Vagina (tissue), 2 donors: Measurements from ENCODE around the gene CXCL9. TPM values are rescaled to one million over a fixed set of nuclear protein-coding genes. Genes with fewer than 3 reads are reported as not detected.

ENCODE experiments used
- DNase-seq, 2 donors: peaks; one replicate each; pipeline ENCODE4 v3.0.0-alpha.2; 2017; ENCODE audit errors: extremely low spot score in 2 of 2
- H3K27ac ChIP-seq: fragments of 200-600 bp; sonication (generic); one replicate; pipeline ENCODE4 v1.5.1; 2019
- H3K27me3 ChIP-seq: fragments of 200-600 bp; sonication (generic); one replicate; pipeline ENCODE4 v1.5.1; 2019
- H3K36me3 ChIP-seq, 2 donors: fragments of 200-600 bp; sonication (generic); one replicate each; pipeline ENCODE4 v1.5.1; 2017 to 2019
- H3K4me1 ChIP-seq: fragments of 200-600 bp; sonication (generic); one replicate; pipeline ENCODE4 v1.5.1; 2019
- H3K4me3 ChIP-seq, 2 donors: fragments of 200-600 bp; sonication (generic); 1 replicate in 1 of 2; 2 replicates in 1 of 2; pipeline ENCODE4 v1.5.1; 2016 to 2019
- H3K9me3 ChIP-seq: fragments of 200-600 bp; sonication (generic); one replicate; pipeline ENCODE4 v1.5.1; 2019
- POLR2A ChIP-seq, 2 donors: fragments of 450-650 bp; IDR thresholded peaks; one replicate each; pipeline ENCODE4 v1.6.1; 2017; ENCODE audit warnings: antibody characterized with exemption in 2 of 2, mild to moderate bottlenecking in 2 of 2, moderate library complexity in 2 of 2
- POLR2AphosphoS5 ChIP-seq, 2 donors: sonication (generic); formaldehyde crosslinking; IDR thresholded peaks; one replicate each; pipeline ENCODE4 v1.9.0; 2017; ENCODE audit warnings: antibody characterized with exemption in 2 of 2, mild to moderate bottlenecking in 2 of 2, low read depth in 1 of 2; ENCODE audit not compliant: insufficient read depth in 1 of 2
- intact Hi-C: fragments of 100-400 bp; cut with DNase I; formaldehyde crosslinking; loops from one replicate; pipeline ENCODE4 v1.15.1; 2023
- total RNA-seq: library from RNA; depleted of rRNA; stranded (reverse); fragments of >200 nt; gene quantifications from one replicate; pipeline ENCODE4 v1.2.3, GENCODE V29; 2016
- TF ChIP-seq, protein P1 (sequence below), 3 experiments: fragments of 450-650 bp in 2 of 3; fragments of 200-600 bp in 1 of 3; sonication (generic) in 1 of 3; IDR thresholded peaks; one replicate each; pipeline ENCODE4 v1.5.1; 2017 to 2019; ENCODE audit warnings: antibody characterized with exemption in 3 of 3, mild to moderate bottlenecking in 2 of 3, moderate library complexity in 2 of 3

The CXCL9 gene
- total RNA-seq, 1 donor from 2014 or later: 0.74 TPM

DNA sequence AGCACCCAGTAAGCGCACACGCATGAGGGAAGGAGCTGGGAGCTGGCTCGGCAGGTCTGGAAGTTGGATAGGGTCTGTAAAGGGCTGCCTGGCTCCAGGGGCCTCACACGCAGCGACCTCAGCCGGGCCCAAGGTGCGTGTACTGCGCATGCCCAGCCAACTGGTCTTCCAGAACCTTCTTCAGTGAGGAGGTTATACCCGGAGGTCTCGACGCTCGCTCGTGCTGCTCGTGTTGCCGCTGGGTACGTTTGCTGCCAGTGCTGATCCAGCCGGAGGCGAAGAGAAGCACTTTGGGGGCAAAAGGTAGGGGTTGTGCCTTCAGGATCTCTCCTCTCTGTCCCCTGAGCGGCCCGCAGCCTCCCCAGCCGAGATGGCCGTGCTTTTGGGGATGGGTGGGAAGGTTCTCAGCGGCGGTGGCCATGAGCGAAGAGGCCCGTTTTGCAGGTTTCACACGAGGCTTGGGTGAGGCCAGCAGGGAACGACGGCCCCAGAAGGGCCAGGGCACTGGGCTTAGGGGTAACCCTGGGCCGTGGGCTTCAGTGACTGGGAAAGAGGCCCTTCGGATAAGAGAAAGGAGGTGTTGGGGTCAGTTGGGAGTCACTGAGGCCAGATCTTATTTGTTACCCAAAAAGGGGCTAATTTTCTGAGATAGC, 3.8 kb upstream of the CXCL9 start:
- Histone ChIP-seq H3K27me3 (no peaks in the 10 kb centered on the region), H3K36me3 (no peaks in the 10 kb centered on the region), H3K4me3 (peak overlapping the region in 1 of 2 donors; percentile 1), H3K27ac (peak overlapping the region; percentile 65), H3K4me1 (peaks cover 16% of the 10 kb centered on the region), H3K9me3 (no peaks in the 10 kb centered on the region)
- intact Hi-C loops: no loop called here
- no peak for TF ChIP-seq POLR2AphosphoS5 (IDR thresholded peaks at IDR 0.05; ENCODE audit: insufficient read depth in 1 of 2, low read depth in 1 of 2)
- TF ChIP-seq POLR2A (IDR thresholded peaks at IDR 0.05): no peak
- TF ChIP-seq, protein P1, sequence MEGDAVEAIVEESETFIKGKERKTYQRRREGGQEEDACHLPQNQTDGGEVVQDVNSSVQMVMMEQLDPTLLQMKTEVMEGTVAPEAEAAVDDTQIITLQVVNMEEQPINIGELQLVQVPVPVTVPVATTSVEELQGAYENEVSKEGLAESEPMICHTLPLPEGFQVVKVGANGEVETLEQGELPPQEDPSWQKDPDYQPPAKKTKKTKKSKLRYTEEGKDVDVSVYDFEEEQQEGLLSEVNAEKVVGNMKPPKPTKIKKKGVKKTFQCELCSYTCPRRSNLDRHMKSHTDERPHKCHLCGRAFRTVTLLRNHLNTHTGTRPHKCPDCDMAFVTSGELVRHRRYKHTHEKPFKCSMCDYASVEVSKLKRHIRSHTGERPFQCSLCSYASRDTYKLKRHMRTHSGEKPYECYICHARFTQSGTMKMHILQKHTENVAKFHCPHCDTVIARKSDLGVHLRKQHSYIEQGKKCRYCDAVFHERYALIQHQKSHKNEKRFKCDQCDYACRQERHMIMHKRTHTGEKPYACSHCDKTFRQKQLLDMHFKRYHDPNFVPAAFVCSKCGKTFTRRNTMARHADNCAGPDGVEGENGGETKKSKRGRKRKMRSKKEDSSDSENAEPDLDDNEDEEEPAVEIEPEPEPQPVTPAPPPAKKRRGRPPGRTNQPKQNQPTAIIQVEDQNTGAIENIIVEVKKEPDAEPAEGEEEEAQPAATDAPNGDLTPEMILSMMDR (IDR thresholded peaks at IDR 0.05): no peak
- DNase-seq: no peak

DNA sequence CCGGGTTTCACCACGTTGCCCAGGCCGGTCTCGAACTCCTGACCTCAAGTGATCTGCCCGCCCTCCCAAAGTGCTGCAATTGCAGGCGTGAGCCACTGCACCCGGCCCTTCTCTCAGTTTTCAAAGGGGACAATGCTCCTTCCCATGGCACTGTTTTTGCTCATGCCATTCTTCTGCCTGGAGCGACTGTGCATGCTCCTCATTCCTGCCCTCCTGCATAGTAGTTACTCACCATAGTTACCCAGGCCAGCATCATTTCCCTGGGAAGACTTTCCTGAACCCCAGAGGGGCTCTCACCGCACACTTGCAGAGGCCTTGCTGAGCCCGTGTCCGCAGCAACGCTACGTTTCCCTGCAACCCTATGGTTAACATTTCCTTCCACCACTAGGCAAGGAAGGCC, 3.3 kb upstream of the CXCL9 start:
- peaks cover 16% of the 10 kb centered on the region for H3K4me1 ChIP-seq
- DNase-seq: no peak
- H3K4me3 ChIP-seq: no peak overlapping the region
- H3K27ac ChIP-seq: no peak overlapping the region
- H3K36me3 ChIP-seq: no peaks in the 10 kb centered on the region
- H3K27me3 ChIP-seq: no peaks in the 10 kb centered on the region
- intact Hi-C loops: no loop called here
- TF ChIP-seq POLR2AphosphoS5 (IDR thresholded peaks at IDR 0.05; ENCODE audit: insufficient read depth in 1 of 2, low read depth in 1 of 2) (no peak), POLR2A (IDR thresholded peaks at IDR 0.05) (no peak)
- TF ChIP-seq, protein P1 (IDR thresholded peaks at IDR 0.05): no peak
- H3K9me3 ChIP-seq: no peaks in the 10 kb centered on the region

DNA sequence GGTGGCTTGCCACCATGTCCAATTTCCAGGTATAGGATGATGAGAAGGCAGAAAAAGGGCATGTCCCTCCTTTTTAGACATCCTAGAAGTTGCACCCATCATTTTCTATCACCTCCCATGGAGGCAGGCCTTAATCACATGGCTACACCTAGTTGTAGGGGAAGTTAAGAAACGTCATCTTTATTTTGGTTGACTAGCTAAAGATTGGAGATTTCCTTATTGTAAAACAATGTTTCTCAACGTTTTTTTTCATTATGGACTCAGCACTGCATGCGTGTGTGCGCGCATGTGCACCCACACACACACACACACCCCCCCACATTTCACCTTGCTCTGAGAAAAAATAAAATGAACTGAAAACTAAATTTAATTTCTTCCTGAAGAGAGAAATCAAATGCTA, 2.0 kb upstream of the CXCL9 start:
- intact Hi-C loops: loop anchor here (5.0 kb wide), 1 partner anchor 1238 kb away; no protein-coding TSS in a partner anchor
- Histone ChIP-seq H3K4me1 (peaks cover 16% of the 10 kb centered on the region), H3K9me3 (no peaks in the 10 kb centered on the region), H3K27me3 (no peaks in the 10 kb centered on the region), H3K36me3 (no peaks in the 10 kb centered on the region), H3K27ac (no peak overlapping the region), H3K4me3 (no peak overlapping the region)
- no peak for DNase-seq
- TF ChIP-seq POLR2AphosphoS5 (IDR thresholded peaks at IDR 0.05; ENCODE audit: insufficient read depth in 1 of 2, low read depth in 1 of 2): no peak
- TF ChIP-seq, protein P1 (IDR thresholded peaks at IDR 0.05): no peak
- TF ChIP-seq POLR2A (IDR thresholded peaks at IDR 0.05): no peak

DNA sequence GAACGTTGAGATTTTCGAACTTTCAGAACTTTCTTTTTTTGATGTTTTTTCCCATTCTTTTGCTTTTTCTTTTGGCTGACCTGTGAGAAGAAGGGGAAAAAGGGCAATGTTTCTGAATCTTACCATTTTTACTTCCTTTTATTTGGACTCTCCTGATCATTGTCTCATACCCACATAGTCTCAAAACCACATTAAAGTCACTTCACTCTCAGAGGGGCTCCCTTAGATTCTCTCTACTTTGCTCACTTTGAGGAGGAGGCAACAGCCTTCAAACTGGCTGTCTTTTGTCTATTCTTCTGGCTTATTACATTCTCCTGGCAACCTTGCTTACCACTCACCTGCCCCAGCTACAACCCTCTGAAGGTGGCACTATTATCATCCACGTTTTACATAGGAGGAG, 3.7 kb downstream of the CXCL9 start:
- Histone ChIP-seq H3K27me3 (no peaks in the 10 kb centered on the region), H3K4me3 (no peak overlapping the region), H3K4me1 (no peaks in the 10 kb centered on the region), H3K36me3 (no peaks in the 10 kb centered on the region), H3K27ac (no peak overlapping the region), H3K9me3 (no peaks in the 10 kb centered on the region)
- TF ChIP-seq POLR2AphosphoS5 (IDR thresholded peaks at IDR 0.05; ENCODE audit: insufficient read depth in 1 of 2, low read depth in 1 of 2) (no peak), POLR2A (IDR thresholded peaks at IDR 0.05) (no peak)
- TF ChIP-seq, protein P1 (IDR thresholded peaks at IDR 0.05): no peak
- DNase-seq: no peak
- intact Hi-C loops: no loop called here

DNA sequence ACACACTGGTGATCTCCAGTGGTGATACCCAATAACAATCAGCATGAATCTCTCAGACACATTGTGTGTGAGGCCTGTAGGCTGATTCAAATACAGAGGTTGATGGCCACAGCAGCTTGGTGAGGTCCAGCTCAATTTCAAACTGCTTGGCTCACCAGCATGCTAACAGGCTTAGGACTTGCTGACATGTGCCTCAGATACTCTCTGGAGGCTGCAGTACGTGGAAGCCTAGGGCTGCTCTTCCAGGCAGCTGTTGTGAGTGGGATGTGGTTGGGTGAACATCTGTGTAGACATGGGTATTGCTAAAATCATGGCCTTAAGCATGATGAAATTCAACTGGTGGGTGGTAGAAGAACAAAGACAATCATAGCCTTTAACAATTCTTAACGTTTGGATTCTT, 4.3 kb downstream of the CXCL9 start:
- Histone ChIP-seq H3K27ac (no peak overlapping the region), H3K4me3 (no peak overlapping the region), H3K36me3 (no peaks in the 10 kb centered on the region), H3K4me1 (no peaks in the 10 kb centered on the region), H3K9me3 (no peaks in the 10 kb centered on the region), H3K27me3 (no peaks in the 10 kb centered on the region)
- intact Hi-C loops: no loop called here
- DNase-seq: no peak
- no peak for TF ChIP-seq POLR2AphosphoS5 (IDR thresholded peaks at IDR 0.05; ENCODE audit: insufficient read depth in 1 of 2, low read depth in 1 of 2)
- TF ChIP-seq, protein P1 (IDR thresholded peaks at IDR 0.05): no peak
- TF ChIP-seq POLR2A (IDR thresholded peaks at IDR 0.05): no peak
